SK-N-SH (cell line): ENCODE results near the gene FADS2. TPM values are rescaled to one million over a fixed set of nuclear protein-coding genes. Genes with fewer than 3 reads are reported as not detected.

Source experiments
- CTCF ChIA-PET: fragments of 300-600, 350-600 bp; formaldehyde crosslinking; extraction: SDS; loops from one replicate; lab custom pipeline; 2021; lab: Yijun Ruan, JAX
- POLR2A ChIA-PET: fragments of 350-600 bp; sonication (Branson Sonifier 250); formaldehyde crosslinking; extraction: SDS; loops from one replicate; lab custom pipeline; 2020; ENCODE audit warnings: antibody characterized with exemption, inconsistent platforms; lab: Yijun Ruan, JAX
- DNase-seq: peaks from one replicate; pipeline ENCODE4 v3.0.0; 2012
- H2AFZ ChIP-seq: fragments of 200-600 bp; sonication (generic); 2 replicates; pipeline ENCODE4 v1.8.1; 2016; ENCODE audit warnings: antibody characterized with exemption, mild to moderate bottlenecking, low read depth
- H3F3A ChIP-seq: fragments of 200-600 bp; sonication (generic); replicated peaks from 2 replicates; pipeline ENCODE3; 2016; ENCODE audit warnings: antibody characterized with exemption, mild to moderate bottlenecking; ENCODE audit not compliant: insufficient read depth
- H3K27ac ChIP-seq, 2 experiments: fragments of 200-500 bp in 1 of 2; fragments of 200-600 bp in 1 of 2; sonication (Bioruptor generic) in 1 of 2; sonication (generic), shearing (Covaris generic) in 1 of 2; 2 replicates each; pipeline versions ENCODE4 v1.5.1 to v1.6.1; 2014 to 2016; ENCODE audit warnings: low read depth in 2 of 2, inconsistent platforms in 1 of 2, low read length in 1 of 2, mild to moderate bottlenecking in 1 of 2, mixed read lengths in 1 of 2
- H3K27me3 ChIP-seq: fragments of 200-600 bp; sonication (generic), shearing (Covaris generic); 2 replicates; pipeline ENCODE4 v1.6.1; 2016; ENCODE audit warnings: mixed run types; ENCODE audit not compliant: insufficient read depth
- H3K36me3 ChIP-seq, 2 experiments: fragments of 200-500 bp in 1 of 2; fragments of 200-600 bp in 1 of 2; sonication (Bioruptor generic) in 1 of 2; sonication (generic) in 1 of 2; replicated peaks in 1 of 2; 2 replicates each; pipeline versions ENCODE3 to v1.5.1; 2014 to 2016; ENCODE audit warnings: low read length in 1 of 2, mild to moderate bottlenecking in 1 of 2; ENCODE audit not compliant: insufficient read depth in 2 of 2, control insufficient read depth in 1 of 2
- H3K4me1 ChIP-seq, 2 experiments: fragments of 200-500 bp in 1 of 2; fragments of 200-600 bp in 1 of 2; sonication (Bioruptor generic) in 1 of 2; sonication (generic), shearing (Covaris generic) in 1 of 2; 2 replicates each; pipeline versions ENCODE4 v1.5.1 to v1.6.1; 2014 to 2016; ENCODE audit warnings: low read depth in 1 of 2, low read length in 1 of 2, mixed run types in 1 of 2; ENCODE audit not compliant: insufficient read depth in 2 of 2, control insufficient read depth in 1 of 2
- H3K4me2 ChIP-seq: fragments of 200-600 bp; sonication (generic), shearing (Covaris generic); 2 replicates; pipeline ENCODE4 v1.6.1; 2017; ENCODE audit warnings: mixed run types
- H3K4me3 ChIP-seq, 2 experiments: fragments of 200-500 bp in 1 of 2; fragments of 200-600 bp in 1 of 2; sonication (Bioruptor generic) in 1 of 2; sonication (generic), shearing (Covaris generic) in 1 of 2; 2 replicates each; pipeline versions ENCODE4 v1.5.1 to v1.8.1; 2014 to 2016; ENCODE audit warnings: low read depth in 2 of 2, inconsistent platforms in 1 of 2, low read length in 1 of 2, mild to moderate bottlenecking in 1 of 2, mixed read lengths in 1 of 2, moderate library complexity in 1 of 2
- H3K79me2 ChIP-seq: fragments of 200-600 bp; sonication (generic); 2 replicates; pipeline ENCODE4 v1.8.1; 2017; ENCODE audit warnings: mild to moderate bottlenecking; ENCODE audit not compliant: insufficient read depth
- H3K9ac ChIP-seq: fragments of 200-600 bp; sonication (generic); 2 replicates; pipeline ENCODE4 v1.6.1; 2017; ENCODE audit warnings: mixed run types
- H3K9me2 ChIP-seq: fragments of 200-600 bp; sonication (generic); 2 replicates; pipeline ENCODE4 v1.6.1; 2017; ENCODE audit warnings: mixed run types
- H3K9me3 ChIP-seq: fragments of 200-600 bp; sonication (generic); 2 replicates; pipeline ENCODE4 v1.6.1; 2017; ENCODE audit warnings: mixed run types, mild to moderate bottlenecking, moderate library complexity
- H4K20me1 ChIP-seq: fragments of 200-600 bp; sonication (generic); 2 replicates; pipeline ENCODE4 v1.6.1; 2017; ENCODE audit warnings: mild to moderate bottlenecking, mixed run types; ENCODE audit not compliant: insufficient read depth
- CHD2 ChIP-seq: fragments of 150-350 bp; IDR thresholded peaks from 2 replicates; pipeline ENCODE4 v1.6.1; 2018; ENCODE audit warnings: low read length; ENCODE audit not compliant: partially characterized antibody
- EZH2phosphoT487 ChIP-seq: fragments of 200-600 bp; sonication (generic); IDR thresholded peaks from 2 replicates; pipeline ENCODE4 v1.6.1; 2017; ENCODE audit warnings: low read depth, mixed run types, mild to moderate bottlenecking, antibody characterized with exemption, moderate library complexity, borderline replicate concordance
- FOXJ3 ChIP-seq: sonication (generic); formaldehyde crosslinking; IDR thresholded peaks from 2 replicates; pipeline ENCODE4 v1.5.1; 2020; ENCODE audit warnings: mild to moderate bottlenecking, missing genetic modification reagents
- FOXM1 ChIP-seq: IDR thresholded peaks from 2 replicates; pipeline ENCODE4 v1.4.0; 2012; ENCODE audit warnings: low read depth, mild to moderate bottlenecking
- GABPA ChIP-seq: IDR thresholded peaks from 2 replicates; pipeline ENCODE4 v1.4.0; 2012; ENCODE audit warnings: low read depth, mild to moderate bottlenecking
- MXI1 ChIP-seq: IDR thresholded peaks from 2 replicates; pipeline ENCODE4 v1.6.1; 2012; ENCODE audit warnings: mild to moderate bottlenecking, low read depth, low read length, improper control_type of control experiment
- NRF1 ChIP-seq: IDR thresholded peaks from 2 replicates; pipeline ENCODE4 v1.6.1; 2012; ENCODE audit warnings: low read depth, mild to moderate bottlenecking, low read length
- POLR2AphosphoS5 ChIP-seq: IDR thresholded peaks from 2 replicates; pipeline ENCODE4 v1.6.1; 2012; ENCODE audit warnings: low read depth, low read length
- RAD21 ChIP-seq: IDR thresholded peaks from 2 replicates; pipeline ENCODE4 v1.6.1; 2012; ENCODE audit warnings: mild to moderate bottlenecking, low read length
- RCOR1 ChIP-seq: fragments of 150-350 bp; IDR thresholded peaks from 2 replicates; pipeline ENCODE4 v1.6.1; 2017; ENCODE audit warnings: antibody characterized with exemption, low read length
- SIN3A ChIP-seq: IDR thresholded peaks from 2 replicates; pipeline ENCODE4 v1.6.1; 2012; ENCODE audit warnings: low read depth, mild to moderate bottlenecking, low read length, moderate library complexity, borderline replicate concordance
- SMC3 ChIP-seq: IDR thresholded peaks from 2 replicates; pipeline ENCODE4 v1.6.1; 2012; ENCODE audit warnings: low read depth, low read length, improper control_type of control experiment
- TAF1 ChIP-seq: IDR thresholded peaks from 2 replicates; pipeline ENCODE4 v1.6.1; 2012; ENCODE audit warnings: low read depth, mild to moderate bottlenecking, low read length, moderate library complexity, borderline replicate concordance
- TCF12 ChIP-seq: IDR thresholded peaks from 2 replicates; pipeline ENCODE4 v1.4.0; 2012
- whole genome bisulfite sequencing: methylation state at CpG from one replicate; pipeline ENCODE4 v1.1.6; 2017; ENCODE audit warnings: low lambda C conversion rate; 5-methylcytosine and 5-hydroxymethylcytosine counted together
- polyA plus RNA-seq, 3 experiments: library from polyadenylated mRNA; depleted of rRNA; stranded (reverse); fragments of >200 nt; gene quantifications; 2 replicates each; pipeline ENCODE4 v1.2.3, GENCODE V29; 2012
- TF ChIP-seq, protein P1 (sequence below): IDR thresholded peaks from 2 replicates; pipeline ENCODE4 v1.4.0; 2012; ENCODE audit warnings: low read depth
- TF ChIP-seq, protein P2 (sequence below): fragments of 150-350 bp; IDR thresholded peaks from 2 replicates; pipeline ENCODE4 v1.6.1; 2016; ENCODE audit warnings: mild to moderate bottlenecking, low read depth, low read length
- TF ChIP-seq, protein P3 (sequence below): IDR thresholded peaks from 2 replicates; pipeline ENCODE4 v1.4.0; 2012; ENCODE audit warnings: low read depth, borderline replicate concordance

The FADS2 gene
- polyA plus RNA-seq, 1 of the 3 experiments (the other 2 are of a cell fraction), result 67.8 TPM

DNA sequence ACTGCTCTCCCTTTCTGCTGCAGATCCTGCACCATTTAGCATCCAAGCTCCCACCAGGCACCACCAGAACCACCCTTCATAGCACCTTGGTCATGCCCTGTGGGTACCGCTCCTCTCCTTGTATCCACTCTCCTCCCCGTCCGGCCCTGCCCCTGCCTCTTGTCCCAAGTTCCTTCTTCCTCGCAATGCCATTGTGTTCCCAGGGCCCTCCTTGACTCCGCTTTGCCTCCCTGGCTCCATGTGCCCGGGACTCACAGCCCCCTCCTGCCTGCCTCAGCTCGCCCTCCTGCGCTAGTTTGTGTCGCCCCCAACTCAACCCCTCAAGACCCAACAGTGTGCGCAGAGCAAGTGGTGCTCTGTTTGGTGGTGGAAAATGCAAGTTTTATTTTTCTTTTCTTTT lies 10.8 kb downstream of the FADS2 start:
- Histone ChIP-seq H2AFZ (no peak overlapping the region), H3K9me3 (no peaks in the 10 kb centered on the region), H3K4me1 (peaks cover 11 to 17% of the 10 kb centered on the region in 2 experiments; a peak in 2 of 4 replicates), H3K36me3 (peaks cover 12 to 44% of the 10 kb centered on the region in 2 experiments), H4K20me1 (no peaks in the 10 kb centered on the region), H3K9ac (no peak overlapping the region), H3K4me2 (no peak overlapping the region), H3K4me3 (no peak overlapping the region), H3K79me2 (peaks cover 8% of the 10 kb centered on the region; the same call in 1 of the 2 replicates), H3K9me2 (no peaks in the 10 kb centered on the region), H3K27ac (no peak overlapping the region), H3K27me3 (no peaks in the 10 kb centered on the region), H3F3A (no peaks in the 10 kb centered on the region)
- ChIA-PET POLR2A (no interaction called here), CTCF (interaction anchor here (1.4 to 1.6 kb wide), 2 partner anchors 10 to 109 kb away, joined by 4 to 5 read pairs; no protein-coding TSS in a partner anchor)
- no peak for DNase-seq
- 95% methylated on average over 10 of the region's 10 CpGs for WGBS
- TF ChIP-seq TCF12, result no peak
- TF ChIP-seq GABPA, result no peak
- TF ChIP-seq FOXM1, result no peak
- TF ChIP-seq EZH2phosphoT487, result no peak
- TF ChIP-seq CHD2, result no peak
- TF ChIP-seq FOXJ3 (CRISPR knock-in tag), result no peak
- no peak for TF ChIP-seq RAD21
- TF ChIP-seq, protein P1, sequence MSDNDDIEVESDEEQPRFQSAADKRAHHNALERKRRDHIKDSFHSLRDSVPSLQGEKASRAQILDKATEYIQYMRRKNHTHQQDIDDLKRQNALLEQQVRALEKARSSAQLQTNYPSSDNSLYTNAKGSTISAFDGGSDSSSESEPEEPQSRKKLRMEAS, result no peak
- TF ChIP-seq, protein P2, sequence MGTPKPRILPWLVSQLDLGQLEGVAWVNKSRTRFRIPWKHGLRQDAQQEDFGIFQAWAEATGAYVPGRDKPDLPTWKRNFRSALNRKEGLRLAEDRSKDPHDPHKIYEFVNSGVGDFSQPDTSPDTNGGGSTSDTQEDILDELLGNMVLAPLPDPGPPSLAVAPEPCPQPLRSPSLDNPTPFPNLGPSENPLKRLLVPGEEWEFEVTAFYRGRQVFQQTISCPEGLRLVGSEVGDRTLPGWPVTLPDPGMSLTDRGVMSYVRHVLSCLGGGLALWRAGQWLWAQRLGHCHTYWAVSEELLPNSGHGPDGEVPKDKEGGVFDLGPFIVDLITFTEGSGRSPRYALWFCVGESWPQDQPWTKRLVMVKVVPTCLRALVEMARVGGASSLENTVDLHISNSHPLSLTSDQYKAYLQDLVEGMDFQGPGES, result no peak
- no peak for TF ChIP-seq POLR2AphosphoS5
- no peak for TF ChIP-seq TAF1
- TF ChIP-seq, protein P3, sequence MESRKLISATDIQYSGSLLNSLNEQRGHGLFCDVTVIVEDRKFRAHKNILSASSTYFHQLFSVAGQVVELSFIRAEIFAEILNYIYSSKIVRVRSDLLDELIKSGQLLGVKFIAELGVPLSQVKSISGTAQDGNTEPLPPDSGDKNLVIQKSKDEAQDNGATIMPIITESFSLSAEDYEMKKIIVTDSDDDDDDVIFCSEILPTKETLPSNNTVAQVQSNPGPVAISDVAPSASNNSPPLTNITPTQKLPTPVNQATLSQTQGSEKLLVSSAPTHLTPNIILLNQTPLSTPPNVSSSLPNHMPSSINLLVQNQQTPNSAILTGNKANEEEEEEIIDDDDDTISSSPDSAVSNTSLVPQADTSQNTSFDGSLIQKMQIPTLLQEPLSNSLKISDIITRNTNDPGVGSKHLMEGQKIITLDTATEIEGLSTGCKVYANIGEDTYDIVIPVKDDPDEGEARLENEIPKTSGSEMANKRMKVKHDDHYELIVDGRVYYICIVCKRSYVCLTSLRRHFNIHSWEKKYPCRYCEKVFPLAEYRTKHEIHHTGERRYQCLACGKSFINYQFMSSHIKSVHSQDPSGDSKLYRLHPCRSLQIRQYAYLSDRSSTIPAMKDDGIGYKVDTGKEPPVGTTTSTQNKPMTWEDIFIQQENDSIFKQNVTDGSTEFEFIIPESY, result no peak
- TF ChIP-seq RCOR1, result no peak
- no peak for TF ChIP-seq MXI1
- no peak for TF ChIP-seq SMC3
- no peak for TF ChIP-seq NRF1
- TF ChIP-seq SIN3A, result no peak
